ENCODE results near the gene FAM163A. TPM values are rescaled to one million over a fixed set of nuclear protein-coding genes. Genes with fewer than 3 reads are reported as not detected.

FAM163A gene
- total RNA-seq, 1 experiment from 2014 or later: not detected

GRCh38 chr1:179745131-179745611, 2.1 kb downstream of the FAM163A start:
- in situ Hi-C loops (cut with HindIII; ENCODE audit: low pct_unique_long_range_greater_than_20kb, low sequenced_read_pairs): no loop called here
- DNase-seq (ENCODE audit: low read depth, low spot score): no peak

- DNase-seq (ENCODE audit: low read depth, low spot score): no peak
- in situ Hi-C loops (cut with HindIII; ENCODE audit: low pct_unique_long_range_greater_than_20kb, low sequenced_read_pairs): no loop called here
Measured at GRCh38 chr1:179745743-179746142, 2.7 kb downstream of the FAM163A start.

GRCh38 chr1:179747611-179748010, 4.5 kb downstream of the FAM163A start:
- in situ Hi-C loops (cut with HindIII; ENCODE audit: low pct_unique_long_range_greater_than_20kb, low sequenced_read_pairs): no loop called here

GRCh38 chr1:179748772-179749171, 5.7 kb downstream of the FAM163A start:
- no peak for DNase-seq (ENCODE audit: low read depth, low spot score)
- in situ Hi-C loops (cut with HindIII; ENCODE audit: low pct_unique_long_range_greater_than_20kb, low sequenced_read_pairs): no loop called here

More at GRCh38 chr1:179747611-179748010, 4.5 kb downstream of the FAM163A start:
- DNase-seq (ENCODE audit: low read depth, low spot score): peak; percentile 46

GRCh38 chr1:179750630-179751029, 7.5 kb downstream of the FAM163A start:
- DNase-seq (ENCODE audit: low read depth, low spot score): no peak
- in situ Hi-C loops (cut with HindIII; ENCODE audit: low pct_unique_long_range_greater_than_20kb, low sequenced_read_pairs): no loop called here

- in situ Hi-C loops (cut with HindIII; ENCODE audit: low pct_unique_long_range_greater_than_20kb, low sequenced_read_pairs): no loop called here
- no peak for DNase-seq (ENCODE audit: low read depth, low spot score)
Measured at GRCh38 chr1:179753061-179753460, 10.0 kb downstream of the FAM163A start.

- DNase-seq (ENCODE audit: low read depth, low spot score): no peak
- in situ Hi-C loops (cut with HindIII; ENCODE audit: low pct_unique_long_range_greater_than_20kb, low sequenced_read_pairs): no loop called here
Measured at GRCh38 chr1:179754041-179754624, 11.0 kb downstream of the FAM163A start.

- in situ Hi-C loops (cut with HindIII; ENCODE audit: low pct_unique_long_range_greater_than_20kb, low sequenced_read_pairs): no loop called here
- DNase-seq (ENCODE audit: low read depth, low spot score): no peak
Measured at GRCh38 chr1:179757933-179758332, 14.8 kb downstream of the FAM163A start.

GRCh38 chr1:179760521-179760920, 17.4 kb downstream of the FAM163A start:
- no peak for DNase-seq (ENCODE audit: low read depth, low spot score)
- in situ Hi-C loops (cut with HindIII; ENCODE audit: low pct_unique_long_range_greater_than_20kb, low sequenced_read_pairs): no loop called here

GRCh38 chr1:179761296-179761695, 18.2 kb downstream of the FAM163A start:
- in situ Hi-C loops (cut with HindIII; ENCODE audit: low pct_unique_long_range_greater_than_20kb, low sequenced_read_pairs): no loop called here
- DNase-seq (ENCODE audit: low read depth, low spot score): no peak

- DNase-seq (ENCODE audit: low read depth, low spot score): no peak
- in situ Hi-C loops (cut with HindIII; ENCODE audit: low pct_unique_long_range_greater_than_20kb, low sequenced_read_pairs): no loop called here
Measured at GRCh38 chr1:179761846-179762640, 19.0 kb downstream of the FAM163A start.

GRCh38 chr1:179767177-179767581, 24.1 kb downstream of the FAM163A start:
- no peak for DNase-seq (ENCODE audit: low read depth, low spot score)
- in situ Hi-C loops (cut with HindIII; ENCODE audit: low pct_unique_long_range_greater_than_20kb, low sequenced_read_pairs): no loop called here

GRCh38 chr1:179767996-179768395, 24.9 kb downstream of the FAM163A start:
- in situ Hi-C loops (cut with HindIII; ENCODE audit: low pct_unique_long_range_greater_than_20kb, low sequenced_read_pairs): no loop called here
- peak; percentile 50 for DNase-seq (ENCODE audit: low read depth, low spot score)

GRCh38 chr1:179770887-179771502, 27.9 kb downstream of the FAM163A start:
- DNase-seq (ENCODE audit: low read depth, low spot score): peak; percentile 32
- in situ Hi-C loops (cut with HindIII; ENCODE audit: low pct_unique_long_range_greater_than_20kb, low sequenced_read_pairs): no loop called here

GRCh38 chr1:179773264-179773663, 30.2 kb downstream of the FAM163A start:
- DNase-seq (ENCODE audit: low read depth, low spot score): no peak
- in situ Hi-C loops (cut with HindIII; ENCODE audit: low pct_unique_long_range_greater_than_20kb, low sequenced_read_pairs): no loop called here

- no peak for DNase-seq (ENCODE audit: low read depth, low spot score)
- in situ Hi-C loops (cut with HindIII; ENCODE audit: low pct_unique_long_range_greater_than_20kb, low sequenced_read_pairs): no loop called here
Measured at GRCh38 chr1:179774000-179774399, 30.9 kb downstream of the FAM163A start.

- no peak for DNase-seq (ENCODE audit: low read depth, low spot score)
- in situ Hi-C loops (cut with HindIII; ENCODE audit: low pct_unique_long_range_greater_than_20kb, low sequenced_read_pairs): no loop called here
Measured at GRCh38 chr1:179774566-179774965, 31.5 kb downstream of the FAM163A start.

- no peak for DNase-seq (ENCODE audit: low read depth, low spot score)
- in situ Hi-C loops (cut with HindIII; ENCODE audit: low pct_unique_long_range_greater_than_20kb, low sequenced_read_pairs): no loop called here
Measured at GRCh38 chr1:179775009-179775408, 31.9 kb downstream of the FAM163A start.

- in situ Hi-C loops (cut with HindIII; ENCODE audit: low pct_unique_long_range_greater_than_20kb, low sequenced_read_pairs): no loop called here
- DNase-seq (ENCODE audit: low read depth, low spot score): no peak
Measured at GRCh38 chr1:179776831-179777230, 33.7 kb downstream of the FAM163A start.

Data from SK-MEL-5 (cell line).